Muscle of leg (tissue), 16 donors: ENCODE results near the gene C17orf75. TPM values are rescaled to one million over a fixed set of nuclear protein-coding genes. Genes with fewer than 3 reads are reported as not detected.
"Not testable (repeated sequence)": the region's sequence is repeated elsewhere in the genome, so short reads cannot be mapped to it uniquely, and the experiment has no call there.

Source experiments
- DNase-seq: peaks from one replicate; pipeline ENCODE4 v3.0.0; 2013
- H3K27ac ChIP-seq: one replicate; pipeline ENCODE4 v1.5.1; 2013; ENCODE audit warnings: mild to moderate bottlenecking, low read length, control low read depth
- H3K27me3 ChIP-seq: one replicate; pipeline ENCODE4 v1.6.1; 2013; ENCODE audit warnings: low read length; ENCODE audit not compliant: control insufficient read depth, insufficient read depth
- H3K36me3 ChIP-seq: one replicate; pipeline ENCODE4 v1.6.1; 2013; ENCODE audit warnings: low read length; ENCODE audit not compliant: control insufficient read depth, insufficient read depth
- H3K4me1 ChIP-seq: one replicate; pipeline ENCODE4 v1.6.1; 2013; ENCODE audit warnings: low read length; ENCODE audit not compliant: control insufficient read depth, insufficient read depth
- H3K4me3 ChIP-seq: one replicate; pipeline ENCODE4 v1.5.1; 2013; ENCODE audit warnings: low read length, control low read depth
- H3K9me3 ChIP-seq: replicated peaks from 2 replicates; pipeline ENCODE4 v1.6.1; 2013; ENCODE audit warnings: low read depth, low read length; ENCODE audit not compliant: control insufficient read depth
- WGBS: methylation state at CpG from one replicate; pipeline ENCODE4 v1.1.5; 2013; ENCODE audit warnings: missing lambda C conversion rate; ENCODE audit not compliant: insufficient coverage; 5-methylcytosine and 5-hydroxymethylcytosine counted together
- long read RNA-seq, 11 donors: transcript quantifications; one replicate each; lab custom pipeline, GENCODE V29; 2026
- polyA plus RNA-seq, 8 donors: library from polyadenylated mRNA; unstranded; fragments of 120-200 nt; gene quantifications; one replicate each; pipeline versions ENCODE4 v1.2.1 to v1.2.3, GENCODE V29; 2013; ENCODE audit warnings: inconsistent platforms in 1 of 8, low replicate concordance in 1 of 8; ENCODE audit not compliant: insufficient read length in 8 of 8, insufficient read depth in 1 of 8
- total RNA-seq: library from RNA; stranded (reverse); fragments of 120-200 nt; gene quantifications from one replicate; pipeline ENCODE4 v1.2.4, GENCODE V29; 2013

Gene C17orf75, protein sequence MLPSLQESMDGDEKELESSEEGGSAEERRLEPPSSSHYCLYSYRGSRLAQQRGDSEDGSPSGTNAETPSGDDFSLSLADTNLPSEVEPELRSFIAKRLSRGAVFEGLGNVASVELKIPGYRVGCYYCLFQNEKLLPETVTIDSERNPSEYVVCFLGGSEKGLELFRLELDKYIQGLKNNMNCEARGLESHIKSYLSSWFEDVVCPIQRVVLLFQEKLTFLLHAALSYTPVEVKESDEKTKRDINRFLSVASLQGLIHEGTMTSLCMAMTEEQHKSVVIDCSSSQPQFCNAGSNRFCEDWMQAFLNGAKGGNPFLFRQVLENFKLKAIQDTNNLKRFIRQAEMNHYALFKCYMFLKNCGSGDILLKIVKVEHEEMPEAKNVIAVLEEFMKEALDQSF
- 21.9 TPM for total RNA-seq
- 10 to 100 TPM; 13.7 to 22.3 (median 18.4) TPM for polyA plus RNA-seq
- long read RNA-seq, donor 1, partial matches to known transcripts: 0 of 1 reads
- long read RNA-seq, donor 1, other reads (novel, unspliced or antisense): 0 of 1 reads
- long read RNA-seq, donor 2: 0 reads
- long read RNA-seq, donor 3, partial matches to known transcripts: 0 of 4 reads
- long read RNA-seq, donor 3, other reads (novel, unspliced or antisense): 0 of 4 reads
- long read RNA-seq, donor 4, partial matches to known transcripts: 0 of 2 reads
- long read RNA-seq, donor 4, other reads (novel, unspliced or antisense): 0 of 2 reads
- long read RNA-seq, donor 5, transcript C17orf75-202 (10 exons, 1,642 nt): major isoform, 10 of 140 reads
- long read RNA-seq, donor 5, partial matches to known transcripts: 130 of 140 reads
- long read RNA-seq, donor 5, other reads (novel, unspliced or antisense): 0 of 140 reads
- long read RNA-seq, donor 6, partial matches to known transcripts: 216 of 229 reads
- long read RNA-seq, donor 6, other reads (novel, unspliced or antisense): 13 of 229 reads
- long read RNA-seq, donor 7, partial matches to known transcripts: 109 of 143 reads
- long read RNA-seq, donor 7, other reads (novel, unspliced or antisense): 33 of 143 reads
- long read RNA-seq, donor 8, partial matches to known transcripts: 0 of 6 reads
- long read RNA-seq, donor 8, other reads (novel, unspliced or antisense): 0 of 6 reads
- long read RNA-seq, donor 9: 0 reads
- long read RNA-seq, donor 10, partial matches to known transcripts: 131 of 172 reads
- long read RNA-seq, donor 10, other reads (novel, unspliced or antisense): 37 of 172 reads
- long read RNA-seq, donor 11, partial matches to known transcripts: 0 of 4 reads
- long read RNA-seq, donor 11, other reads (novel, unspliced or antisense): 0 of 4 reads

DNA sequence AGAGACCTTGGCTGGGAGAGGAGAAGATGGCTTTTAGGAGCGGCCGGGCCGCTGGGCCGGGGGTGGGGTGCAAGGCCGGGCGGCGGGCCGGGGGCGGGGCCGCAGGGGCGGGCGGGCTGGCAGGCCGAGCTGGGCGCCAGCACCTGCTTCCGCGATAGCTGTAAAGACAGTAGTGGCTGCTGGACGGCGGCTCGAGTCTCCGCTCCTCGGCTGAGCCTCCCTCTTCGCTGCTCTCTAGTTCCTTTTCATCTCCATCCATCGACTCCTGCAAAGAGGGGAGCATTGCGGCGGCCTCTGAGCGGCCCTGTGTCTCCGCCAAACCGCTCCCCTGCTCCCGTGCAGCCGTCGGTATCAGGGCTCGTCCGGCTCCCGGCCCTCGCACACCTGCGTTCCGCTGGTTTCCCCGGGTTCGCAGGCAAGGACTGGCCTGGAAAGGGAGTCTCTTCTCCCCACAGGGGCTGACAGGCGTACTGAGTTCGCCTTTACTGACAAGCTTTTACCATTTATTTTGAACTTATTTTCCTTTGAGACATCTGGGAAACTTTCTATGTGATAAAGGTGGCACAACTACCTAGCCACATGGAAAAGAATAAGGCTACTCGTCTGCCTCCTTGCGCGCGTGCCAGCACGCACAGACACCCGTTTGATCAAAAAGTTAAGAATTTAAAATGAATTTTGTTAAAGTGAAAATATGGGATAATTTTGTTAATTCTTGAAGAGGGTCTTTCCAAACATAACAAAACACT lies at the start of gene C17orf75:
Gene C17orf75, minus strand, starts transcription at position 317 of the 746 bp plus-strand sequence. Its CDS starts 34 bp downstream, at position 283.
- Histone ChIP-seq H3K36me3 (peaks cover 17% of the 10 kb centered on the region), H3K27me3 (no peaks in the 10 kb centered on the region), H3K9me3 (no peaks in the 10 kb centered on the region), H3K4me1 (peaks cover 12% of the 10 kb centered on the region), H3K4me3 (peak within 1 kb of the TSS; percentile 55), H3K27ac (peak within 1 kb of the TSS; percentile 84)
- DNase-seq: peak; percentile 88
- WGBS: 0% methylated on average over 33 of the region's 47 CpGs

DNA sequence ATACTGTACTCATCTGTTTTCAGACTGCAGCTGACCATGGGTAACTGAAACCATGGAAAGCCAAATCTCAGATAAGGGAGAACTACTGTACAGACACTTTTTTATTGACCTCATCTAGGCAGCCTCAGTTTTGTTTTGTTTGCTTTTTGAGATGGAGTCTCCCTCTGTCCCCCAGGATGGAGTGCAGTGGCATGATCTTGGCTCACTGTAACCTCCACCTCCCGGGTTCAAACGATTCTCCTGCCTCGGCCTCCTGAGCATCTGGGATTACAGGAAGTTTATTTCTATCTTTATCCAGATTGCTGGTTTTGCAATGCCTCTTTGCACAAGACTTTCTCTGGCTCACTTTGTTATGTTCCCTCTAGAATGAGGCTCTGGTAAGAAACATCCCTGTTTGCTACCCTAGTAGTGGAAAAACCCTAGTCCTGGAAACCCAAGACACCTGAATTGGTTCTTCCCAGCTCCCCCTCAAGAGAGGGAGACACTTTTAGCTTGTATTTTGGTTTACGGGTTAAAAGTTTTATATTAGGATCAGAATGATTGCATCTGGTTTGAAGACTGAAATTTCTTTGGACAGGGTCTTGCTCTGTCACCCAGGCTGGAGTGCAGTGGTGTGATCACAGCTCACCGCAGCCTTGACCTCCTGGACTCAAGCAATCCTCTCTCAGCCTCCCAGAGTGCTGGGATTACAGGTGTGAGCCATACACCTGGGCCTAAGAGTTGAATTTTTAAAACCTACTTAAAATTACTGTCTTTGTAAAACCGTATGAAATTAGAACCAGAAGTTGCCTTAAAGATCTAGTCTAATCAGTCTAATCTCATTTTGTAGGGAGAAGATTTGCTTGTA lies 46.9 kb upstream of the C17orf75 start:
- H3K4me1 ChIP-seq: no peaks in the 10 kb centered on the region
- H3K27me3 ChIP-seq: no peaks in the 10 kb centered on the region
- no peak overlapping the region for H3K27ac ChIP-seq
- WGBS: 100% methylated on average over 1 of the region's 6 CpGs
- H3K4me3 ChIP-seq: no peak overlapping the region
- no peak for DNase-seq
- no peaks in the 10 kb centered on the region for H3K9me3 ChIP-seq
- peaks cover 8% of the 10 kb centered on the region for H3K36me3 ChIP-seq

DNA sequence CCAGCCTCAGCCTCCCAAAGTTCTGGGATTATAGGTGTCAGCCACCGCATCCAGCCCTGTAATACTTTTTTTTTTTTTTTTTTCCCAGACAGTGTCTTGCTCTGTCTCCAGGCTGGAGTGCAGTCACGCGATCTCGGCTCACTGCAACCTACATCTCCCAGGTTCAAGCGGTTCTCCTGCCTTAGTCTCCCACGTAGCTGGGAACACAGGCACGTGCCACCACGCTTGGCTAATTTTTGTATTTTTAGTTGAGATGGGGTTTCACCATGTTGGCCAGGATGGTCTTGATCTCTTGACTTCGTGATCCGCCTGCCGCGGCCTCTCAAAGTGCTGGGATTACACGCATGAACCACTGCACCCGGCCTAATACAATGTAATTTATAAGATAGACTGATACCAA lies 46.2 kb upstream of the C17orf75 start:
- WGBS: 90% methylated on average over 1 of the region's 14 CpGs
- not testable (repeated sequence) for H3K36me3 ChIP-seq

DNA sequence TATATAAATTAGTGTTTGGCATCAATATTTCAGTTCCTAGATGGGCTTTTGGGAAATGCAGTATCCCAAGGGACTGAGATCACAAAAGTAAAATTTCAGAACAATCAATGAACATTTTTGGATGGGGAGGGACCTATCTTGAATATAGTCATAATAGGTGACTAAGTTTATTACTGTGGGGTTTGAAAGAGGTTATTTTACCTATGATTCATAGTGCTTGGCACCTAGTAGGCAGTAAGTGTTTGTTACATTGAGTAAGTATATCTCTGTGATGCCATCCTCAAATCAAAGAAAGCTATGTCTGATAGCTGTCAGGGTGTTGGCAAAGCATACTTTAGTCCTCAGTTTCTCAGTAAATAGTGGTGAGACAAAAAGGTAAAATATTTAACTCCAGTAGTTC lies 44.9 kb upstream of the C17orf75 start:
- Histone ChIP-seq H3K4me1 (no peaks in the 10 kb centered on the region), H3K4me3 (no peak overlapping the region), H3K27ac (no peak overlapping the region), H3K9me3 (no peaks in the 10 kb centered on the region), H3K27me3 (no peaks in the 10 kb centered on the region), H3K36me3 (peaks cover 17% of the 10 kb centered on the region)
- DNase-seq: no peak

More for the DNA sequence above, 46.2 kb upstream of the C17orf75 start:
- H3K4me3 ChIP-seq, H3K4me1 ChIP-seq, H3K9me3 ChIP-seq, H3K27me3 ChIP-seq, H3K27ac ChIP-seq, DNase-seq: not testable (repeated sequence)

DNA sequence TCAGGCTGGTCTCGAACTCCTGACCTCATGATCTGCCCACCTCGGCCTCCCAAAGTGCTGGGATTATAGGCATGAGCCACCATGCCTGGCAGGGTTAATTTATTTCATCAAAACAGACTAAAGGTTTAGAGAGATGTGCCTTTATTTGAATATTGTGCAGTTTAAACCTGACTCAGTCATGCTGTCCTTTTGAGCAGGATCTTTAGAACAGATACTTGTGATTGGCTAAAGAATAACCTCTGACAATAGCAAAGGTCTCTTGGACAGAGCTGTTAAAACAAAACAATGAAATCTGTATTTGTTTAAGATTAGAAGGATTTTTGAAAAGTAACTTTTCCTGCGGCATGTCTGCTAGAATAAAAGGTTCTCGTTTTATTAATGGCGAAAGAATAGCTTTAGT lies 44.0 kb upstream of the C17orf75 start:
- no peak overlapping the region for H3K4me3 ChIP-seq
- H3K36me3 ChIP-seq: peaks cover 17% of the 10 kb centered on the region
- no peaks in the 10 kb centered on the region for H3K9me3 ChIP-seq
- 92% methylated on average over 3 of the region's 5 CpGs for WGBS
- H3K27me3 ChIP-seq: no peaks in the 10 kb centered on the region
- no peak overlapping the region for H3K27ac ChIP-seq
- H3K4me1 ChIP-seq: no peaks in the 10 kb centered on the region
- DNase-seq: no peak

DNA sequence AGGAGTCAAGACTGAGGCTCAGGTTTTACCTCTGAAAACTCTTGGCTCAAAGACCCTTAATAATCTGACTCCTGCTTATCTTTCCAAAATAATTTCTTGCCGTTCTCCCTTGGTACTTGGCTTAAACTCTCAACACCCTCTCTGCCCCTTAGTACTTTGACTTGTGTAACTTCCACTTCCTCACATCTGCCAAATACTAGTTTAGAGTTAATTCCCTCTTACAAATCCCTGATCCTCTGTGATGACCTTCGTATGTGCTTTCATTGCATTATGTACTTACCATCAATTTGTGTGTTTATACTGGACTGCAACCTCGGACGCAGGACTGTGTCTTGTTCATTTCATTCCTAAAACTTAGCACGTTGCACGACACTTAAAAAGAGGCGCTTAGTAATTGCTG lies 43.1 kb upstream of the C17orf75 start:
- H3K9me3 ChIP-seq: no peaks in the 10 kb centered on the region
- H3K36me3 ChIP-seq: peaks cover 20% of the 10 kb centered on the region
- H3K27ac ChIP-seq: no peak overlapping the region
- 67% methylated on average over 1 of the region's 7 CpGs for WGBS
- DNase-seq: no peak
- no peaks in the 10 kb centered on the region for H3K27me3 ChIP-seq
- H3K4me3 ChIP-seq: no peak overlapping the region
- H3K4me1 ChIP-seq: no peaks in the 10 kb centered on the region

DNA sequence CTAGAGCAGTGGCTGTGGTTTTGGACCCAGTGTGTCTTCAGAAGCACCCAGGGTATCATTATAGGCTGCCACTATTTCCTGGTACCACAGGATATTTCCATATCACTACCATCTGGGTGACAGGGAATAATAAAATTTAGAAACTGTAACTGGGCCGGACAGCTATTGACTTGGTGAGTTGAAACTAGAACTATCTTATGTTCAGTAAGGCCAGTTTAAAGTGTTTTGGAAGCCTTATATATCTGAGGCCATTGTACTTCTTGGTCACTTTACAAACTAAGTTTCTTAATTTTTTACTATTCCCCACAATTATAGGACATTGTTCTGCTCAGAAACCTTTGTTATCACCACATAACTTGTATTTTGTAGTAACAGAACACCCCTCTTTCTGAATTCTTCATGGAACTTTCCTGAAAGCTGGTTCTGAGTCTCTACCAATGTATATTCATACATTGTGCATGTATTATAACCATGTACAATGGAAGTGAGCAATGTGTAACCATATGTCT lies 42.0 kb upstream of the C17orf75 start:
- no CpG with 5 or more reads among the region's 1 CpG for WGBS
- Histone ChIP-seq H3K27me3 (no peaks in the 10 kb centered on the region), H3K36me3 (peaks cover 20% of the 10 kb centered on the region), H3K9me3 (no peaks in the 10 kb centered on the region), H3K27ac (no peak overlapping the region), H3K4me3 (no peak overlapping the region), H3K4me1 (no peaks in the 10 kb centered on the region)
- no peak for DNase-seq

DNA sequence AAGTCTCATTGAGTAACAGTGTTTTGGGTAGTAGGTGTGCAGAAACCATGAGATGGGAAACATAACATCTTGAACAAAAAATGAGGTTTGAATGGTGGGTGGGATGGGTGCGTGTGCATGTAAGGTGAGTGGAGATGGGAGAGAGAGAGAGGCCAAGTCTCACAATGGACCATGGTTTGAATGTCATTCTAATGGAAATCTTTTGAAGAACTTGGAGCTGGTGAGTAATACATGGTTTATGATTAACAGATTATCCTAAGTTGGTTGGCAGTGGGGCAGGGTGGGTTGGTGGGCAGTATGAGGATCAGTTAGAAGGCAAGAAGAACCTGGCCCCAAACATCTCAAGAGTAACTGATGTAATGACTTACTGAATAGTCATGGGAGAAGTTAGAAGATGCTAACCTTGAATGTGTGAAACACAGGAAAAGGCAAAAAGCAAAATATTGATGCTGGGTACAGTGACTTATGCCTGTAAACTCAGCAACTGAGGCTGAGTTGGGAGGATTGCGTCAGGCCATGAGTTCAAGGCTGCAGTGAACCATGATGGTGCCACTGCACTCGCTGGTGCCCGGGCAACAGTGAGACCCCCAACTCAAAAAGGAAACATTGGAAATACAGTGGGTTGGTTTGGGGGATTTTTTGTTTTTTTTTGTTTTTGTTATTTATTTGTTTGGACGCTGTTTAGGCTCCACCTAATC lies 40.7 kb upstream of the C17orf75 start:
- H3K9me3 ChIP-seq: no peaks in the 10 kb centered on the region
- DNase-seq: no peak
- H3K4me1 ChIP-seq: no peaks in the 10 kb centered on the region
- H3K27me3 ChIP-seq: no peaks in the 10 kb centered on the region
- H3K36me3 ChIP-seq: peaks cover 19% of the 10 kb centered on the region
- no peak overlapping the region for H3K4me3 ChIP-seq
- 92% methylated on average over 3 of the region's 5 CpGs for WGBS
- H3K27ac ChIP-seq: no peak overlapping the region
